ENCODE data around the gene PRKACG.
"Not testable (repeated sequence)": the region's sequence is repeated elsewhere in the genome, so short reads cannot be mapped to it uniquely, and the experiment has no call there.

PRKACG gene

DNA sequence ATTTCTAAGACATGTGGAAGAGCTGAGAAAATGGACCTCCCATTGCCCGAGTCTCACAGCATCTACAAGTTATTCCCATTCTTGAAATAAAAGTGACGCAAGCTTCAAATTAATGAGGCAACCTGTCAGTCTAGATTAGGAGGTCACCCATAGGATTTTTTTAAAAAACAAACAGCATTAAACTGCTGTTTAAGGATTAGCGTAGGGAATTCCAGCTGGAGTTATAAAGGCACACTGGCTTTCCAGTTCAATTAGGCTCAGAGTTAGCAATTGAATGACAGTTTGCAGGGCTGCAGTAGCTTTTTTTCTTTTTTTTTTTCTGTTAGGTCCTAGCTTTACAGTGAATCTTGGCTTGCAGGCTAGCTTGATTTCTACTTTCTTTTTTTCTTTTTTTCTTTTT, 16.2 kb downstream of the PRKACG start:
- Histone ChIP-seq H3K36me3 (ENCODE audit: control insufficient read depth, low read length) (no peaks in the 10 kb centered on the region), H3K4me3 (ENCODE audit: low read length) (no peak overlapping the region), H3K27me3 (ENCODE audit: control insufficient read depth, low read length) (peaks cover 3% of the 10 kb centered on the region), H3K79me2 (ENCODE audit: control insufficient read depth, low read length) (no peaks in the 10 kb centered on the region), H3K4me1 (ENCODE audit: control insufficient read depth, low read length) (peaks cover 20% of the 10 kb centered on the region), H3K4me2 (ENCODE audit: low read length) (no peak overlapping the region), H3K9me3 (ENCODE audit: control insufficient read depth, insufficient read depth, low read length) (no peaks in the 10 kb centered on the region), H3K9me2 (replicated peaks; ENCODE audit: control insufficient read depth, low read length) (no peaks in the 10 kb centered on the region), H3K27ac (ENCODE audit: low read depth, low read length) (no peak overlapping the region), H4K20me1 (ENCODE audit: control insufficient read depth, insufficient read depth, low read depth, low read length) (no peaks in the 10 kb centered on the region), H3F3A (ENCODE audit: control insufficient read depth, insufficient read depth) (no peaks in the 10 kb centered on the region)
- TF ChIP-seq, protein P1, sequence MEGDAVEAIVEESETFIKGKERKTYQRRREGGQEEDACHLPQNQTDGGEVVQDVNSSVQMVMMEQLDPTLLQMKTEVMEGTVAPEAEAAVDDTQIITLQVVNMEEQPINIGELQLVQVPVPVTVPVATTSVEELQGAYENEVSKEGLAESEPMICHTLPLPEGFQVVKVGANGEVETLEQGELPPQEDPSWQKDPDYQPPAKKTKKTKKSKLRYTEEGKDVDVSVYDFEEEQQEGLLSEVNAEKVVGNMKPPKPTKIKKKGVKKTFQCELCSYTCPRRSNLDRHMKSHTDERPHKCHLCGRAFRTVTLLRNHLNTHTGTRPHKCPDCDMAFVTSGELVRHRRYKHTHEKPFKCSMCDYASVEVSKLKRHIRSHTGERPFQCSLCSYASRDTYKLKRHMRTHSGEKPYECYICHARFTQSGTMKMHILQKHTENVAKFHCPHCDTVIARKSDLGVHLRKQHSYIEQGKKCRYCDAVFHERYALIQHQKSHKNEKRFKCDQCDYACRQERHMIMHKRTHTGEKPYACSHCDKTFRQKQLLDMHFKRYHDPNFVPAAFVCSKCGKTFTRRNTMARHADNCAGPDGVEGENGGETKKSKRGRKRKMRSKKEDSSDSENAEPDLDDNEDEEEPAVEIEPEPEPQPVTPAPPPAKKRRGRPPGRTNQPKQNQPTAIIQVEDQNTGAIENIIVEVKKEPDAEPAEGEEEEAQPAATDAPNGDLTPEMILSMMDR (IDR thresholded peaks at IDR 0.05; ENCODE audit: low read depth, low read length, poor library complexity, severe bottlenecking): no peak
- no peak for TF ChIP-seq EZH2phosphoT487 (IDR thresholded peaks at IDR 0.05; ENCODE audit: borderline replicate concordance, low read length)

DNA sequence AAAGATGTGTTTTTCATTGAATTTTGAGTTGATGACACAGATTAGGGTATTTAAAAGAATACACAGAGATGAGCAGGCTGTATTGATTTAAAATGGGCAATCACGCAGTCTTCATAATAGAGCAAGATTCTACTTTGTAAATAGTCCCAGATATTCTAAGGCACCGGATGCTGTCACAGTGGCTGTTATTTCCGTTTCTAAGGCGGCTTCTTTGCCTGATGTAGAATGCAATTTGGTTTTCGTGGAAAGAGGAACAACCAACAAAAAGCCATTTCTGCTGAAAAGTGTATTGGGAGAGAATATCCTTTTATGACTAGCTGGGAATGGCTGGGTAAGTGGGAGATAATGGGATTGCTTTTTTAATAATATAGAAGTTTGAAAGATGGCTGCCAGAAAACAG, 17.5 kb downstream of the PRKACG start:
- H3K4me2 ChIP-seq (ENCODE audit: low read length): peak overlapping the region; percentile 34

DNA sequence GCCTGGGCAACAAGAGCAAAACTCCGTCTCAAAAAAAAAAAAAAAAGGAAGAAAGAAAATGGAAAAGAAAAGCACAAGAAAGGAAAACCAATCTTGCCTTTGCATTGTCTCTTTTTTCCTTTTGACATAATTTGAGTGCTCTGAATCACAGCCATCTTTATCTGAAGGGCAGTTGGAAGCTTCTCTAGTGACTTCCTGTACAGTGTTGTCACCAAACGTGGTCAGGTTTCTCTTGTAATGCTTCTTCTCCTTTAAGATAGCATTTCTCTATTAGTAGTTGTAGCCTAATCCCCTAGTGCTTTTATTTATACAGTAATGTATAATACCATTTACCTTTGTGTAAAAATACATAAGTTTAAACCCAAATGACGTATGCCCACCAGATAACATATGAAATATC, 18.1 kb downstream of the PRKACG start:
- no peaks in the 10 kb centered on the region for H3K9me2 ChIP-seq (replicated peaks; ENCODE audit: control insufficient read depth, low read length)
- no peaks in the 10 kb centered on the region for H3K9me3 ChIP-seq (ENCODE audit: control insufficient read depth, insufficient read depth, low read length)
- H3K27me3 ChIP-seq (ENCODE audit: control insufficient read depth, low read length): no peaks in the 10 kb centered on the region
- TF ChIP-seq EZH2phosphoT487 (IDR thresholded peaks at IDR 0.05; ENCODE audit: borderline replicate concordance, low read length): no peak
- TF ChIP-seq, protein P1 (IDR thresholded peaks at IDR 0.05; ENCODE audit: low read depth, low read length, poor library complexity, severe bottlenecking): no peak
- peaks cover 20% of the 10 kb centered on the region for H3K4me1 ChIP-seq (ENCODE audit: control insufficient read depth, low read length)
- H3K4me2 ChIP-seq (ENCODE audit: low read length): peak overlapping the region; percentile 34
- H4K20me1 ChIP-seq (ENCODE audit: control insufficient read depth, insufficient read depth, low read depth, low read length): no peaks in the 10 kb centered on the region
- no peaks in the 10 kb centered on the region for H3K79me2 ChIP-seq (ENCODE audit: control insufficient read depth, low read length)
- no peak overlapping the region for H3K27ac ChIP-seq (ENCODE audit: low read depth, low read length)
- no peaks in the 10 kb centered on the region for H3K36me3 ChIP-seq (ENCODE audit: control insufficient read depth, low read length)
- no peaks in the 10 kb centered on the region for H3F3A ChIP-seq (ENCODE audit: control insufficient read depth, insufficient read depth)
- H3K4me3 ChIP-seq (ENCODE audit: low read length): no peak overlapping the region; the same call in 1 of the 2 replicates

More for the DNA sequence above, 17.5 kb downstream of the PRKACG start:
- H3K27ac ChIP-seq (ENCODE audit: low read depth, low read length): no peak overlapping the region
- H3F3A ChIP-seq (ENCODE audit: control insufficient read depth, insufficient read depth): no peaks in the 10 kb centered on the region
- H3K36me3 ChIP-seq (ENCODE audit: control insufficient read depth, low read length): no peaks in the 10 kb centered on the region
- H3K79me2 ChIP-seq (ENCODE audit: control insufficient read depth, low read length): no peaks in the 10 kb centered on the region
- H3K9me3 ChIP-seq (ENCODE audit: control insufficient read depth, insufficient read depth, low read length): no peaks in the 10 kb centered on the region
- peaks cover 20% of the 10 kb centered on the region for H3K4me1 ChIP-seq (ENCODE audit: control insufficient read depth, low read length)
- no peak for TF ChIP-seq EZH2phosphoT487 (IDR thresholded peaks at IDR 0.05; ENCODE audit: borderline replicate concordance, low read length)
- H3K27me3 ChIP-seq (ENCODE audit: control insufficient read depth, low read length): no peaks in the 10 kb centered on the region; the same call in 1 of the 2 replicates
- H3K9me2 ChIP-seq (replicated peaks; ENCODE audit: control insufficient read depth, low read length): no peaks in the 10 kb centered on the region
- no peaks in the 10 kb centered on the region for H4K20me1 ChIP-seq (ENCODE audit: control insufficient read depth, insufficient read depth, low read depth, low read length)
- H3K4me3 ChIP-seq (ENCODE audit: low read length): no peak overlapping the region; the same call in 1 of the 2 replicates

DNA sequence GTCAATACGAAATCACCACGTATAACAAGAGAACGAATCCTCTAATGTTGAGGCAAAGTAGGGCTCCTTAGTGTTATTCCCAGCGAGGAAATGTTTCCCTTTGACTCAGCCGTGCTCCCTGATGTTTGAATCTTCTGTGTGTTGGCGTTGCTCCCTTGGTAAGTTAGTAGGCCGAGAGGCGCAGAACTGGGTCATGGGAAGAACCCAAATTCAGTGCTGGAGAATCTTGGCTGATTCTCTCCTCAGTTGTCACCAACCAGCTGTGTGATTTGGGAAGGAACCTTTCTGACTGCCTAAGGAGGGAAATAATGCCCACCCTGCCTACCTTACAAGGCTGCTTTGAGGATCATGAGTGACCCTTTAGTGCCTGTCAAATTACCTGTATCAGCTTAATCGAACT, 22.5 kb downstream of the PRKACG start:
- Histone ChIP-seq H3K79me2 (ENCODE audit: control insufficient read depth, low read length) (no peaks in the 10 kb centered on the region), H4K20me1 (ENCODE audit: control insufficient read depth, insufficient read depth, low read depth, low read length) (no peaks in the 10 kb centered on the region), H3K27ac (ENCODE audit: low read depth, low read length) (no peak overlapping the region), H3K27me3 (ENCODE audit: control insufficient read depth, low read length) (no peaks in the 10 kb centered on the region), H3K9me2 (replicated peaks; ENCODE audit: control insufficient read depth, low read length) (no peaks in the 10 kb centered on the region), H3K4me1 (ENCODE audit: control insufficient read depth, low read length) (peaks cover 8% of the 10 kb centered on the region), H3K4me2 (ENCODE audit: low read length) (no peak overlapping the region), H3K4me3 (ENCODE audit: low read length) (no peak overlapping the region), H3K36me3 (ENCODE audit: control insufficient read depth, low read length) (no peaks in the 10 kb centered on the region), H3K9me3 (ENCODE audit: control insufficient read depth, insufficient read depth, low read length) (no peaks in the 10 kb centered on the region), H3F3A (ENCODE audit: control insufficient read depth, insufficient read depth) (no peaks in the 10 kb centered on the region)
- no peak for TF ChIP-seq EZH2phosphoT487 (IDR thresholded peaks at IDR 0.05; ENCODE audit: borderline replicate concordance, low read length)
- TF ChIP-seq, protein P1 (IDR thresholded peaks at IDR 0.05; ENCODE audit: low read depth, low read length, poor library complexity, severe bottlenecking): no peak

DNA sequence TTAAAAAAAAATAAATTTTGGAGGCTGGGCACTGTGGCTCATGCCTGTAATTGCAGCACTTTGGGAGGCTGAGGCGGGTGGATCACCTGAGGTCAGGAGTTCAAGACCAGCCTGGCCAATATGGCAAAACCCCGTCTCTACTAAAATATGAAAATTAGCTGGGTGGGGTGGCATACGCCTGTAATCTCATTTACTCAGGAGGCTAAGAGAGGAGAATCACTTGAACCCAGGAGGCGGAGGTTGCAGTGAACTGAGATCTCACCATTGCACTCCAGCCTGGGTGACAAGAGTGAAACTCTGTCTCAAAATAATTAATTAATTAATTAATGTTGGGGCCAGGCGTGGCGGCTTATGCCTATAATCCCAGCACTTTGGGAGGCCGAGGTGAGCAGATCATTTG, 27.0 kb downstream of the PRKACG start:
- not testable (repeated sequence) for H3K4me2 ChIP-seq (ENCODE audit: low read length); H3F3A ChIP-seq (ENCODE audit: control insufficient read depth, insufficient read depth); H3K79me2 ChIP-seq (ENCODE audit: control insufficient read depth, low read length); H4K20me1 ChIP-seq (ENCODE audit: control insufficient read depth, insufficient read depth, low read depth, low read length); H3K27me3 ChIP-seq (ENCODE audit: control insufficient read depth, low read length); H3K9me2 ChIP-seq (replicated peaks; ENCODE audit: control insufficient read depth, low read length); H3K27ac ChIP-seq (ENCODE audit: low read depth, low read length); H3K36me3 ChIP-seq (ENCODE audit: control insufficient read depth, low read length); H3K4me3 ChIP-seq (ENCODE audit: low read length); H3K9me3 ChIP-seq (ENCODE audit: control insufficient read depth, insufficient read depth, low read length)
- peaks cover 22% of the 10 kb centered on the region for H3K4me1 ChIP-seq (ENCODE audit: control insufficient read depth, low read length)

Measured in DOHH2 (cell line).